ENCODE measurements around the gene JAK2. TPM values are rescaled to one million over a fixed set of nuclear protein-coding genes. Genes with fewer than 3 reads are reported as not detected.

The JAK2 gene
- total RNA-seq, result 31.9 TPM

DNA sequence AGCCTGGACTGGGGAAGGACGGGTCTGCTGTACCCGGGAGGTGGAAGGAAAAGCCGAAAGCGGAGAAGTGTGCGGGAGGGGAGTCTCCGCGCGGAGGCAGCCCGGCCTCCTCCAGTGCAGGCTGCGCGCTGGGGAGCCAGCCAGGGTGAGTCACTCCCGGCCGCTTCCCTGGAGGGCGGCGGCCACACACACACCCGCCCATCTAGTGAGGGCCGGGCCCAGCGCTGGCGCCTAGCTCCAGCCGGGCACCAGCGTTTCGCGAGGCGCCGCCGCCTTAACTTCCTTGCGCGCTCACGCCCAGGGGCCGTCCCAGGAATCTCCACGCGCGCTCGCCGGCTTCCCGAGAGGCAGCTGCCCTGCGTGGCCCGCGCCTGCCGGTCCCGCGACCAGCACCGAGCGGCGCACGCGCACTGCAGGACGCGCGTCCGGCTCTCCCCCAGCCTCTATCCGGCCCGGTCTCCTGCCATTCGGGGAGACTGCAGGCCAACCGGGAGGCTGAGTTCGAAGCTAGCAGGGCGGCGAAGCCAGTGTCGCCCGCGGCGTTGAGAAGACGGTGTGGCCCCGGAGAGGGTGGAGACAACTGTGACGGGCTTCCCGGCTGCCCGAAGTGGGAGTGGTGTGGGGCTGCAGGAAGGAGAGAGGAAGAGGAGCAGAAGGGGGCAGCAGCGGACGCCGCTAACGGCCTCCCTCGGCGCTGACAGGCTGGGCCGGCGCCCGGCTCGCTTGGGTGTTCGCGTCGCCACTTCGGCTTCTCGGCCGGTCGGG, at the start of gene JAK2:
TSS of gene JAK2 (plus strand) at position 652 of the 765 bp plus-strand sequence. CDS start 36,716 bp downstream, outside the sequence.
- H3K36me3 ChIP-seq, result no peaks in the 10 kb centered on the region
- H3K27ac ChIP-seq, result peak within 1 kb of the TSS; percentile 96 to 97
- DNase-seq (ENCODE audit: low spot score in 2 of 2), result peak; percentile 77 to 96
- no peaks in the 10 kb centered on the region for H3K9me3 ChIP-seq
- peaks cover 4 to 37% of the 10 kb centered on the region in 2 donors for H3K4me1 ChIP-seq
- no peaks in the 10 kb centered on the region for H3K27me3 ChIP-seq
- TF ChIP-seq, protein P1, sequence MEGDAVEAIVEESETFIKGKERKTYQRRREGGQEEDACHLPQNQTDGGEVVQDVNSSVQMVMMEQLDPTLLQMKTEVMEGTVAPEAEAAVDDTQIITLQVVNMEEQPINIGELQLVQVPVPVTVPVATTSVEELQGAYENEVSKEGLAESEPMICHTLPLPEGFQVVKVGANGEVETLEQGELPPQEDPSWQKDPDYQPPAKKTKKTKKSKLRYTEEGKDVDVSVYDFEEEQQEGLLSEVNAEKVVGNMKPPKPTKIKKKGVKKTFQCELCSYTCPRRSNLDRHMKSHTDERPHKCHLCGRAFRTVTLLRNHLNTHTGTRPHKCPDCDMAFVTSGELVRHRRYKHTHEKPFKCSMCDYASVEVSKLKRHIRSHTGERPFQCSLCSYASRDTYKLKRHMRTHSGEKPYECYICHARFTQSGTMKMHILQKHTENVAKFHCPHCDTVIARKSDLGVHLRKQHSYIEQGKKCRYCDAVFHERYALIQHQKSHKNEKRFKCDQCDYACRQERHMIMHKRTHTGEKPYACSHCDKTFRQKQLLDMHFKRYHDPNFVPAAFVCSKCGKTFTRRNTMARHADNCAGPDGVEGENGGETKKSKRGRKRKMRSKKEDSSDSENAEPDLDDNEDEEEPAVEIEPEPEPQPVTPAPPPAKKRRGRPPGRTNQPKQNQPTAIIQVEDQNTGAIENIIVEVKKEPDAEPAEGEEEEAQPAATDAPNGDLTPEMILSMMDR (IDR thresholded peaks at IDR 0.05), result peak in 2 of 3 experiments; percentile 29 to 41
- intact Hi-C loops (cut with DNase I), result loop anchor here (1.0 to 10.0 kb wide), 7 partner anchors 41 to 640 kb away; partner anchors contain the start of genes PLGRKT, PLPP6, RCL1 and RIC1
- peak within 1 kb of the TSS; percentile 73 to 83 for H3K4me3 ChIP-seq

DNA sequence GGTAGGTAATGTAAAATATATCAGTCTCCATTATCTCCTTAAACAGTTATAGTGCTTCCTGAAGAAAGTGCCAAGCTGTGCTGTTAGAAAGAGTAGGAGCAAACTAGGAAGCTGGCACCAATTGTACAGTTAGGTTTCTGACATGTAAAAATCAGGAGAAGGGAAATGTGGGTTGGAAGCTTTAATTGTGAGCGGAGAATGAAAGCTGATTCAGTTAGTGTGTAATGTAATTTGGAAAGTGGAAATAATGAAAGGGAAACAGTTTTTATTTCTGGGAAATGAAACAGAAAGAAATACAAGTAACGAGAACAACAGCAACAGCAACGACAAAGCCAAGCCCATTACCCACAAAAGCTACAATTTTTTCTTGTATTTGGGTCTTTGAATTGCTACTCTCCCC, 48.8 kb upstream of the JAK2 start:
- TF ChIP-seq, protein P1 (IDR thresholded peaks at IDR 0.05), result no peak
- Histone ChIP-seq H3K27ac (peak overlapping the region in 1 of 2 donors; percentile 36), H3K27me3 (no peaks in the 10 kb centered on the region), H3K9me3 (no peaks in the 10 kb centered on the region), H3K4me3 (no peak overlapping the region), H3K36me3 (no peaks in the 10 kb centered on the region), H3K4me1 (peaks cover 4 to 33% of the 10 kb centered on the region in 2 donors)
- DNase-seq (ENCODE audit: low spot score in 2 of 2), result no peak
- intact Hi-C loops (cut with DNase I), result loop anchor here (5.0 kb wide), 1 partner anchor 144 kb away; the partner anchor contains the start of gene RCL1

DNA sequence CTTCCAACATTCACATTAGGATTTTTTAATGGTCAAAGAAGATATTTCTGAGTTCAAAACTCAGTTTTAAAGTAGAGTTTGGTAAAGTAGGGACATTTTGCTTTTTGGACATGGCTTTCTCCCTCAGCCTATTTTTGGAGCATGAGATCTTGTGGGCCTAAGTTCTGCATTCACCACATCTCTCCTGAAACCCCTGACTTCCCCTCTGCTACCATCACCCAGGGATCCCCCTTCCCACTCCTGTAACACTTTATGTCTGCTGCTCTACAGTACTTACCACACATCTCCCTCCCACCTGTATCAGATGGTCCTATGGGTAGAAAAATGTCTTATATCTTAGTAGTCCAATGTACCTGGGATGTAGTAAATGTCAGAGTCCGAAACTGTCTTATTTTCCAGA, 48.2 kb upstream of the JAK2 start:
- TF ChIP-seq, protein P1 (IDR thresholded peaks at IDR 0.05), result no peak
- H3K36me3 ChIP-seq, result no peaks in the 10 kb centered on the region
- peak overlapping the region in 1 of 2 donors; percentile 23 for H3K27ac ChIP-seq
- DNase-seq (ENCODE audit: low spot score in 2 of 2), result no peak
- intact Hi-C loops (cut with DNase I), result loop anchor here (5.0 kb wide), 1 partner anchor 145 kb away; the partner anchor contains the start of gene RCL1
- H3K27me3 ChIP-seq, result no peaks in the 10 kb centered on the region
- peaks cover 4 to 34% of the 10 kb centered on the region in 2 donors for H3K4me1 ChIP-seq
- H3K4me3 ChIP-seq, result no peak overlapping the region
- no peaks in the 10 kb centered on the region for H3K9me3 ChIP-seq

DNA sequence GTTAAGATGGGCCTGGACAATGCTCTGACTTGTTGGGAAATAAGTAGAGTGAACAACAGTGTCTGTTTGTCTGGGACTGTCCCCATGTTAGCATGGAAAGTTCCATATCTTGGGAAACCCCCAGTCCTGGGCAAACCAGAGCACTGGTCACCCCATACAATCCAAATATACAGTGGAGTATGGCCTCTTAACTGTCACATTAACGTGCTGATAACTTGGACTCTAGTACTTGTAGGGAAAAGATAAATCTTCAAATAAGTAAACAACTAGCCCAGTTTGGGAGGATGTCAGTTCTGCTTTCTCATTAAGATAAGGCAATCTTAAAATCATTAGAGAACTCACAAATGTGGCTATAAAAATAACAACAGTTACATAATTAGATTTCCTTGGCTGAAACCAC, 47.6 kb upstream of the JAK2 start:
- H3K27ac ChIP-seq, result no peak overlapping the region
- H3K4me3 ChIP-seq, result no peak overlapping the region
- intact Hi-C loops (cut with DNase I), result loop anchor here (5.0 kb wide), 1 partner anchor 145 kb away; the partner anchor contains the start of gene RCL1

DNA sequence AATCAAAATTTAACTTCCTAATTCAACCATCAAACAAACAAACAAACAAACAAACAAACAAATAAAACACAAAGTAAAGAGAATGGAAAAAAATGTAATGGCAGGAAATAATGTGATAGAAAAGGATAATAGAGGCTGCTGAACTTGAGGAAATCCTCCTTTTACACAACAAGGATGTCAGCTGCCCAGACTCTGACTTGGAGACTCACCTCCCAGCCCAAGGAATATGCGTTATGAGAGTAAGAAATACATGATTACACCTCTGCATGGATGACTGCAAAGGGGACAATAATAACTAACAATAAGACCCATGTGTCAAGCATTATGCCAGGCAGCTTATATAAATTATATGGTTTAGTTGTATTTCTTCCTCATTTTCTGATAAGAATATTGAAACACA, 46.6 kb upstream of the JAK2 start:
- DNase-seq (ENCODE audit: low spot score in 2 of 2), result no peak
- peaks cover 4 to 37% of the 10 kb centered on the region in 2 donors for H3K4me1 ChIP-seq
- TF ChIP-seq, protein P1 (IDR thresholded peaks at IDR 0.05), result no peak
- intact Hi-C loops (cut with DNase I), result loop anchor here (5.0 kb wide), 1 partner anchor 146 kb away; the partner anchor contains the start of gene RCL1
- H3K27ac ChIP-seq, result peak overlapping the region; percentile 61 to 65
- no peaks in the 10 kb centered on the region for H3K9me3 ChIP-seq
- no peaks in the 10 kb centered on the region for H3K36me3 ChIP-seq
- no peaks in the 10 kb centered on the region for H3K27me3 ChIP-seq
- no peak overlapping the region for H3K4me3 ChIP-seq

More for the DNA sequence above, 47.6 kb upstream of the JAK2 start:
- Histone ChIP-seq H3K9me3 (no peaks in the 10 kb centered on the region), H3K4me1 (peaks cover 4 to 40% of the 10 kb centered on the region in 2 donors), H3K36me3 (no peaks in the 10 kb centered on the region), H3K27me3 (no peaks in the 10 kb centered on the region)
- DNase-seq (ENCODE audit: low spot score in 2 of 2), result no peak
- TF ChIP-seq, protein P1 (IDR thresholded peaks at IDR 0.05), result no peak
